ENCODE results near the gene GART. TPM values are rescaled to one million over a fixed set of nuclear protein-coding genes. Genes with fewer than 3 reads are reported as not detected.

Gene GART
- total and polyA plus RNA-seq, 8 donors: 10.3 to 37.9 (median 29.7) TPM

GRCh38 chr21:33540711-33541104 is 1.2 kb downstream of the GART start:
- ATAC-seq (no peak), DNase-seq (no peak), FAIRE-seq (no peak)
- Histone ChIP-seq H3K36me3 (peaks cover 0 to 25% (median 4%) of the 10 kb centered on the region in 3 donors), H3K9me3 (no peaks in the 10 kb centered on the region), H3K4me3 (peak overlapping the region in 2 of 4 donors; percentile 79 to 82), H3K27ac (peak overlapping the region in 3 of 4 donors; percentile 98 to 100 (median 100)), H3K4me1 (peaks cover 9 to 30% (median 15%) of the 10 kb centered on the region in 3 donors), H3K27me3 (no peaks in the 10 kb centered on the region)
- WGBS, 2 donors: 29 to 32% methylated on average over 3 of the region's 3 CpGs
- intact Hi-C loops (cut with DNase I): no loop called here
- no peak for TF ChIP-seq CTCF (IDR thresholded peaks at IDR 0.05)

GRCh38 chr21:33539616-33540015 is 2.3 kb downstream of the GART start:
- WGBS, 2 donors: 80 to 85% methylated on average over 4 of the region's 4 CpGs
- H3K36me3 ChIP-seq: peaks cover 0 to 29% (median 4%) of the 10 kb centered on the region in 3 donors
- no peaks in the 10 kb centered on the region for H3K9me3 ChIP-seq
- no peak overlapping the region for H3K27ac ChIP-seq
- H3K4me1 ChIP-seq: peaks cover 0 to 19% (median 9%) of the 10 kb centered on the region in 3 donors
- no peak for FAIRE-seq
- no peaks in the 10 kb centered on the region for H3K27me3 ChIP-seq
- TF ChIP-seq CTCF (IDR thresholded peaks at IDR 0.05): no peak
- H3K4me3 ChIP-seq: no peak overlapping the region
- DNase-seq: no peak
- ATAC-seq: no peak
- intact Hi-C loops (cut with DNase I): no loop called here

- FAIRE-seq (no peak), ATAC-seq (no peak), DNase-seq (no peak)
- intact Hi-C loops (cut with DNase I): no loop called here
- 91% methylated on average over 2 of the region's 2 CpGs for WGBS, 2 donors
- Histone ChIP-seq H3K27me3 (no peaks in the 10 kb centered on the region), H3K36me3 (peaks cover 0 to 46% (median 10%) of the 10 kb centered on the region in 3 donors), H3K4me3 (no peak overlapping the region), H3K4me1 (peaks cover 0 to 17% (median 9%) of the 10 kb centered on the region in 3 donors), H3K9me3 (no peaks in the 10 kb centered on the region), H3K27ac (no peak overlapping the region)
- no peak for TF ChIP-seq CTCF (IDR thresholded peaks at IDR 0.05)
Measured at GRCh38 chr21:33537212-33537611, 4.7 kb downstream of the GART start.

- no peak for TF ChIP-seq CTCF (IDR thresholded peaks at IDR 0.05)
- Histone ChIP-seq H3K27ac (no peak overlapping the region), H3K36me3 (peaks cover 0 to 77% (median 14%) of the 10 kb centered on the region in 3 donors), H3K4me3 (no peak overlapping the region), H3K9me3 (no peaks in the 10 kb centered on the region), H3K27me3 (no peaks in the 10 kb centered on the region), H3K4me1 (no peaks in the 10 kb centered on the region)
- intact Hi-C loops (cut with DNase I): no loop called here
- no peak for FAIRE-seq
- no peak for DNase-seq
- WGBS, 2 donors: 83 to 87% methylated on average over 3 of the region's 3 CpGs
- no peak for ATAC-seq
Measured at GRCh38 chr21:33531007-33531406, 10.9 kb downstream of the GART start.

GRCh38 chr21:33522953-33523349 is 19.0 kb downstream of the GART start:
- intact Hi-C loops (cut with DNase I): no loop called here
- H3K4me3 ChIP-seq: no peak overlapping the region
- FAIRE-seq (no peak), ATAC-seq (no peak), DNase-seq (no peak)
- H3K27ac ChIP-seq: no peak overlapping the region
- no peaks in the 10 kb centered on the region for H3K27me3 ChIP-seq
- H3K36me3 ChIP-seq: peaks cover 0 to 33% (median 14%) of the 10 kb centered on the region in 3 donors
- TF ChIP-seq CTCF (IDR thresholded peaks at IDR 0.05): no peak
- WGBS, 2 donors: 66 to 82% methylated on average over 1 of the region's 1 CpG
- no peaks in the 10 kb centered on the region for H3K4me1 ChIP-seq
- H3K9me3 ChIP-seq: no peaks in the 10 kb centered on the region
